Measurements from ENCODE around the gene KSR1.

KSR1 gene

DNA sequence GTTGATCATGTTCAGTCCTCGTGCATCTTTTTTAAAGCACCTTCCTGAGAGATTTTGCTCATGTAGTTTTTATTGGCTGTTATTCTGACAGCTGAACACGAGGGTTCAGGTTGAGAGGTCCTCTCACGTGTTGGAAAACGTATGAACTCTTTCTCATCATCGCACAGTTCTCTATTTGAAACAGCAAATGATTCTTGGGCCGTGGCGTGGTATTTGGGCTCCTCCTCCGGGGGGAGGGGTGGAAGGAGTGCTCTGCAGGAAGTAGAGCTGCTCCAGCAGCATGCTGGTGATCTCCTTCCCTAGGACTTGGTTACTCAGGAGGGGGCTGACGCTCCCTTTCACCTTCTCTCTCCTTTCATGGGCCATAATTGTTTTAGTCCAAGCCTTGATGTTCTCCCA, 70.4 kb downstream of the KSR1 start:
- TF ChIP-seq ISL1 (CRISPR knock-in tag; IDR thresholded peaks at IDR 0.05) (no peak), ZNF8 (CRISPR knock-in tag; IDR thresholded peaks at IDR 0.05) (no peak)
- no peak for ATAC-seq

- no peak for TF ChIP-seq CREB5 (CRISPR knock-in tag; IDR thresholded peaks at IDR 0.05; ENCODE audit: low read depth)
- no peak for TF ChIP-seq ZNF565 (CRISPR knock-in tag; conservative IDR thresholded peaks at IDR 0.05; ENCODE audit: low read depth)
- TF ChIP-seq ISL1 (CRISPR knock-in tag; IDR thresholded peaks at IDR 0.05) = no peak
- no peak for TF ChIP-seq BACH2 (CRISPR knock-in tag; IDR thresholded peaks at IDR 0.05; ENCODE audit: borderline replicate concordance)
- ATAC-seq = peak; percentile 34; the same call in 1 of the 3 replicates
Observed at GRCh38 chr17:27529230-27529796, 73.1 kb downstream of the KSR1 start.

DNA sequence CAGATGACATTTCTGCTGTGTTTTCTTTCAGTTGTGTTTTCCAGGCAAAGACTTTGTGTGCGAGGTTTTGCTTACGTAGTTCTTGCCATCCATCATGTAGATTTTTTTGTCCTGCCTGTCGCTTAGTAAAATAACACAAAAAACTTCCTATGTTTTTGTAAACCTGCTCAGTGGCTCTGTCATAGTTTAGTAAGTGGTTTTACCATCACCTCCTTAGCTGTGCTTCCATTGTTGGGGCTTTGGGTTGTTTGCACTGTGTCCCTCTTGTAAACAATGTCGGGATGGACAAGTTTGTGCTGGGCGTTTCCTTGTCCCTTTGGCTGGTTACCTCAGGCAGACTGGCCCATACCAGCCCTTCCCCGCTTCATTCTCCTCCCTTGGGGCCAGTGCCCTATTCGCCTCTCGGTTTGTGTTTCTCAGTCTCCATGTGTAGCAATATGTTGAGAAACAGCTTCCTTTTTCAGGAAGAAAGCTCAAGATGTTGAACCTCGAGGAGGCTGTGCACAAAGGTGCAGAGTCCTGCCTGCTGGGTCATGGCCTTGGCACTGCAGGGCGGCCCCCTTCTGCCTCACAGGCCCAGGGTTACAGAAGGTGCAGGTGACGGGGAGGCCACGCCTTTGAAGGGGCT, 74.6 kb downstream of the KSR1 start:
- TF ChIP-seq TOX (CRISPR knock-in tag; IDR thresholded peaks at IDR 0.05; ENCODE audit: borderline replicate concordance) (no peak), GLIS3 (CRISPR knock-in tag; IDR thresholded peaks at IDR 0.05) (no peak)
- no peak for ATAC-seq

- TF ChIP-seq ZNF70 (CRISPR knock-in tag; IDR thresholded peaks at IDR 0.05) (no peak), CSDC2 (CRISPR knock-in tag; IDR thresholded peaks at IDR 0.05) (no peak), POU6F1 (CRISPR knock-in tag; IDR thresholded peaks at IDR 0.05; ENCODE audit: borderline replicate concordance, low read depth) (no peak), ISL1 (CRISPR knock-in tag; IDR thresholded peaks at IDR 0.05) (no peak), ZFP30 (CRISPR knock-in tag; IDR thresholded peaks at IDR 0.05) (no peak)
- no peak for ATAC-seq
Observed at GRCh38 chr17:27531469-27531961, 75.3 kb downstream of the KSR1 start.

- TF ChIP-seq PPARA (CRISPR knock-in tag; IDR thresholded peaks at IDR 0.05; ENCODE audit: borderline replicate concordance) (no peak), BACH2 (CRISPR knock-in tag; IDR thresholded peaks at IDR 0.05; ENCODE audit: borderline replicate concordance) (no peak), TSHZ2 (CRISPR knock-in tag; IDR thresholded peaks at IDR 0.05) (no peak), TCF4 (CRISPR knock-in tag; IDR thresholded peaks at IDR 0.05; ENCODE audit: borderline replicate concordance) (no peak), PATZ1 (CRISPR knock-in tag; IDR thresholded peaks at IDR 0.05; ENCODE audit: borderline replicate concordance) (no peak), CSDC2 (CRISPR knock-in tag; IDR thresholded peaks at IDR 0.05) (no peak), ZNF70 (CRISPR knock-in tag; IDR thresholded peaks at IDR 0.05) (no peak), OSR1 (CRISPR knock-in tag; IDR thresholded peaks at IDR 0.05) (no peak)
- no peak for ATAC-seq
Observed at GRCh38 chr17:27532269-27533263, 76.3 kb downstream of the KSR1 start.

Measured in SK-N-SH treated with all-trans-retinoic acid at 6 μM for 48 hours (cell line).